ENCODE measurements around the gene EIF3A.
"Not testable (repeated sequence)": the region's sequence is repeated elsewhere in the genome, so short reads cannot be mapped to it uniquely, and the experiment has no call there.

Gene EIF3A, protein sequence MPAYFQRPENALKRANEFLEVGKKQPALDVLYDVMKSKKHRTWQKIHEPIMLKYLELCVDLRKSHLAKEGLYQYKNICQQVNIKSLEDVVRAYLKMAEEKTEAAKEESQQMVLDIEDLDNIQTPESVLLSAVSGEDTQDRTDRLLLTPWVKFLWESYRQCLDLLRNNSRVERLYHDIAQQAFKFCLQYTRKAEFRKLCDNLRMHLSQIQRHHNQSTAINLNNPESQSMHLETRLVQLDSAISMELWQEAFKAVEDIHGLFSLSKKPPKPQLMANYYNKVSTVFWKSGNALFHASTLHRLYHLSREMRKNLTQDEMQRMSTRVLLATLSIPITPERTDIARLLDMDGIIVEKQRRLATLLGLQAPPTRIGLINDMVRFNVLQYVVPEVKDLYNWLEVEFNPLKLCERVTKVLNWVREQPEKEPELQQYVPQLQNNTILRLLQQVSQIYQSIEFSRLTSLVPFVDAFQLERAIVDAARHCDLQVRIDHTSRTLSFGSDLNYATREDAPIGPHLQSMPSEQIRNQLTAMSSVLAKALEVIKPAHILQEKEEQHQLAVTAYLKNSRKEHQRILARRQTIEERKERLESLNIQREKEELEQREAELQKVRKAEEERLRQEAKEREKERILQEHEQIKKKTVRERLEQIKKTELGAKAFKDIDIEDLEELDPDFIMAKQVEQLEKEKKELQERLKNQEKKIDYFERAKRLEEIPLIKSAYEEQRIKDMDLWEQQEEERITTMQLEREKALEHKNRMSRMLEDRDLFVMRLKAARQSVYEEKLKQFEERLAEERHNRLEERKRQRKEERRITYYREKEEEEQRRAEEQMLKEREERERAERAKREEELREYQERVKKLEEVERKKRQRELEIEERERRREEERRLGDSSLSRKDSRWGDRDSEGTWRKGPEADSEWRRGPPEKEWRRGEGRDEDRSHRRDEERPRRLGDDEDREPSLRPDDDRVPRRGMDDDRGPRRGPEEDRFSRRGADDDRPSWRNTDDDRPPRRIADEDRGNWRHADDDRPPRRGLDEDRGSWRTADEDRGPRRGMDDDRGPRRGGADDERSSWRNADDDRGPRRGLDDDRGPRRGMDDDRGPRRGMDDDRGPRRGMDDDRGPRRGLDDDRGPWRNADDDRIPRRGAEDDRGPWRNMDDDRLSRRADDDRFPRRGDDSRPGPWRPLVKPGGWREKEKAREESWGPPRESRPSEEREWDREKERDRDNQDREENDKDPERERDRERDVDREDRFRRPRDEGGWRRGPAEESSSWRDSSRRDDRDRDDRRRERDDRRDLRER (N-terminal part only)

DNA sequence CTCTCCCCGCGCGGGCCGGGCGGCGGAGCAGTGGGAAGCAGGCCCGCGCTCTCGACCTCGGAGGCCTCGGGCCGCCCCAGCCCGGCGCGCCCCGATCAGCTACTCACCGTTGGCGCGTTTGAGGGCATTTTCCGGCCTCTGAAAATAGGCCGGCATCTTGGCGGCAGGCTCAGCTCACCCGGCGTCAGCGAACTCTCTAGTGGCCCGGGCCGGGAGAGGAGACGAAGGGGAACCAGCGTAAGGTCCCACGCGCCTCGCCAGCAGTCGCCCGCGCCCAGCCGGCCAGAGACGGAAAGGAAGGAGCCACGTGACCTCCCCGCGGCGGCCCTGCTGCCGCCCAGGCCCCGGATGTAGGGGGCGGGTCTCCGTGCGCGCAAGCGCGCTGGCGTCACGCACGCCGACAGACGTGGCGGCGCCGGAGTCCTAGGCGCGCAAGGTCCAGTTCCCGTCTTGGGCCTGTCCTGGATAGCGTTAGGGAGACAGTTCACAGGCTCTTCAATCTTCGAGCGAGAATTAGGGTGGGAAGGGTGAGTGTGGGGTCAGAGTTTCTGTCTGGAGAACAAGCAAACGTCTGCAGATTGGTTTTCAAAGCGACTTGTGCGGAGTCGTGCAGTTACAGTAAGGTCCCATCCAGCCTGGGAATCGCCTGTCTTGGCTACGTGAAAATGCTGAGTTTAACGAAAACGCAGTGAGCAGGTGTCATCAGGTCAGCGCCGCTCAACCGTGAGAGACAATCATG, at the start of gene EIF3A:
Gene EIF3A, minus strand, starts transcription at position 297 of the 739 bp plus-strand sequence. Its CDS starts 141 bp downstream, at position 156.
- peak; percentile 92 for DNase-seq

DNA sequence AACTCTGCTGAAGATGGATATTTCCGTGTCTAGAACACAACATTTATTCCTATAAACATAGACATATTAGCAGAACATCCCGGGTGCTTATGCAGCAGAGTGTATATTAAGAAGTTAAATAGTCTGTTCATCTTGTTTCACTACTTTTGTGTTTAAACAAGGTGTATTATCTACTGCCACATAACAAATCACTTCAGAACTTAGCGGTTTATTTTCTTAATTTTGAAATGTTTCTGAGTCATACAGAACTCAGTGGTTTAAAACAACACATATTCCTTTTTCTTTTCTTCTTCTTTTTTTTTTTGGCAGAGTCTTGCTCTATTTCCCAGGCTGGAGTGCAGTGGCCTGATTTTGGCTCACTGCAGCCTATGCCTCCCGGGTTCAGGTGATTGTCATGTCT, 49.1 kb upstream of the EIF3A start:
- no peak for DNase-seq

DNA sequence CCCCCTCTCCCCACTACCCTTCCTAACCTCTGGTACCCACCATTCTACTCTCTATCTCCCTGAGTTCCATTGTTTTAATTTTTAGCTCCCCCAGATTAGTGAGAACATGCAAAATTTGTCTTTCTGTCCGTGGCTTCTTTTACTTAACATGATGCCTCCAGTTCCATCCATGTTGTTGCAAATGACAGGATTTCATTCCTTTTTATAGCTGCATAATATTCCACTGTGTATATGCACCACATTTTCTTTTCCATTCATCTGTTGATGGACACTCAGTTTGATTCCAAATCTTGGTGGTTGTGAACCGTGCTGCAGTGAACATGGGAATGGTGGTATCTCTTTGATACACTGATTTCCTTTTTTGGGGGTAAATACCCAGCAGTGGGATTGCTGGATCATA, 45.3 kb upstream of the EIF3A start:
- no peak for DNase-seq

DNA sequence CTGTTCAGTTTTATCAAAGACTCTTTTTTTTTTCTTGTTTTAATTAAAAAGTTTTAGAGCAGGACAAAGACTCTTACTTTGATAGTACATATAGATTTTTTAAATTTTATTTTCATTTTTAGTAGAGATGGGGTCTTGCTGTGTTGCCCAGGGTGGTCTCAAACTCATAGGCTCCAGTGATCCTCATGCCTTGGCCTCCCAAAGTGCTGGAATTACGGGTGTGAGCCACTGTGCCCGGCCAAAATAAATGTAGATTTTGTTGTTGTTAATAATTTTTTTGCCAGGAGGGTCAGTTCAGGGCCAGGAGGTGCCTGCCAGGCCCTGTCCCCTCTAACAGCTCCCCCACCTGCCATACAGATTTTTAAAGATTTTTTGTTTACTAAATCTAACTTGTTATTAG, 40.3 kb upstream of the EIF3A start:
- no peak for DNase-seq

DNA sequence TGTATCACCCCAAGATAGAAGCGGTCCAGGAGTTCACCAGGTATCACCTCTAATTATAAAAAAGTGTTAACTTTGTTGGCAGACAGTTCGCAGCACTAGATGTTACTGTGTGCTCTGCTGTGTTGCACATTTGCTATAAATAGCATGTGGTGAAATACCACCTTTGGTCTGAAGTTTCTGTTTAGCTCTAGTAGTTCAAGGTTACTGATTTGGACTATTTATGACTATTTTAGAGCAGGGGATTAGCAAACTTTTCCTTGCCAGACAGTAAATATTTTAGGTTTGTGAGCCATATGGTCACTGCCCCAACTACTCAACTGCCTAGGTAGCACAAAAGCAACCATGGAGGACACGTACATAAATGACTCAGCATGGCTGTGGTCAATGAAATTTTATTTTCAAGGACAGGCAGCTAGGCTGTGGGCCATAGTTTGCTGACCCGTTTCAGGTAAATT, 39.8 kb upstream of the EIF3A start:
- peak; percentile 45 for DNase-seq

DNA sequence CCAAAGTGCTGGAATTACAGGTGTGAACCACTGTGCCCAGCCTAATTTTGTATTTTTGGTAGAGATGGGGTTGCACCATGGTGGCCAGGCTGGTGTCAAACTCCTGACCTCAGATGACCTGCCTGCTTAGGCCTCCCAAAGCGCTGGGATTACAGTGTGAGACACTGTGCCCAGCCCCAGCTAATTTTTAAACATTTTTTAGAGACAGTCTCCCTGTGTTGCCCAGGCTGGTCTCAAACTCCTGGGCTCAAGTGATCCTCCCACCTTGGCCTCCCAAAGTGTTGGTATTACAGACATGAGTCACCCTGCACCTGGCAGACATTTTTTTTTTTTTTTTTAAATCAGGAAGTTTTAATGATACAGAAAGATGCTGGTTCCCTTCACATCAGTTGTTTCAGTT, 38.8 kb upstream of the EIF3A start:
- DNase-seq, result no peak

DNA sequence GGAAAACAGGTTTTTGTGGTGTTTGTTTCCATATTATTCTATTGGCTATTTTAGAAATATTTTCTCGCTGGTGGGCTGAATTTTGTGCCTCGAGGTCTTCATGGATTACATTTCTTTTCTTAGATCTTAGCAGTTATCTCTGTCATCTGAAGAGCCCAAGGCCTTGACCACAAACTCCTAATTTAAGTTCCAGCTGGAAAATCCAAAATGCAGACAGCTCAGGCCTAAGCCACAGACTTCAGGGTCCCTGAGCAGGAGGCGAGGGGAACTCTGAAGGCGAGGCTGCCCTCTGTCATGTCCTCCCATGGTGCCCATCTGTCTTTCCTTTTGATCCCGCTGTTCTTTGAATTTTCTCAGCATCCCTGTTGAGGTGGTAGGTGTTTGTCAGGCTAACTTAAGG, 37.6 kb upstream of the EIF3A start:
- DNase-seq, result no peak

DNA sequence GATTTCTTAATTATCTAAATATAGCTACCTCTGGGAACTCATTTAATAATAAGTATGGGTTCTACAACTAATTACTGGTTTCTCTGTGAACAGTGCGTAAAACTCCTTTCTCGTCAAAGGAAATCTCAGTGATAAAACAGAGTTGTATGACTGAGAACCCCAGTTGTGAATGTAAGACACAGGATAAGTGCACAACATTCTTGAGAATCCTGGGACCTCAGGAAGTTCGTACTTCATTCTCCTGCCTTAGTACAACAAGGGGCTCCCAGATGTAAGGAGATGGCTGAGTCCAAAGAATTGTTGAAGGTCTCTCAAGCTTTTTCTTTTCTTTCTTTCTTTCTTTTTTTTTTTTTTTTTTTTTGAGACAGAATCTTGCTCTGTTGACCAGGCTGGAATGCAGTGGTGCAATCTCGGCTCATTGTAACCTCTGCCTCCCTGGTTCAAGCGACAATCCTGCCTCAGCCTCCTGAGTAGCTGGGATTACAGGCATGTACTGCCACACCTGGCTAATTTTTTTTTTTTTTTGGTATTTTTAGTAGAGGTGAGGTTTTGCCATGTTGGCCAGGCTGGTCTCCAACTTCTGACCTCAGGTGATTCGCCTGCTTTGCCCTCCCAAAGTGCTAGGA, 35.8 kb upstream of the EIF3A start:
- no peak for DNase-seq

DNA sequence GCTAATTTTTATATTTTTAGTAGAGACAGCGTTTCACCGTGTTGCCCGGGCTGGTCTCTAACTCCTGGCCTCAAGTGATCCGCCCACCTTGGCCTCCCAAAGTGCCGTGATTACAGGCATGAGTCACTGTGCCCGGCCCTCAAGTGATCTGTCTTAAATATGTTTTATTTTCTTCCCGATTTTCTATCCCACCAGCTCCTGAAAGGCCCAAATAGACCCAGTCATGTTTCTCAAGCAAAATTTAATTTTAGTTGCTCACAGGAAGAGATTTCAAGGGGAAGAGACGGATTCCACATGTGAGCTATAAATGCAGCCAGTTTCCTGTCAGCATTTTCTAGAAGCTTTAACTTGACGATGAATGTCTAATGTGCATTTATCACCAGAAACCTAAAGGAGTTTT, 35.3 kb upstream of the EIF3A start:
- DNase-seq, result no peak

DNA sequence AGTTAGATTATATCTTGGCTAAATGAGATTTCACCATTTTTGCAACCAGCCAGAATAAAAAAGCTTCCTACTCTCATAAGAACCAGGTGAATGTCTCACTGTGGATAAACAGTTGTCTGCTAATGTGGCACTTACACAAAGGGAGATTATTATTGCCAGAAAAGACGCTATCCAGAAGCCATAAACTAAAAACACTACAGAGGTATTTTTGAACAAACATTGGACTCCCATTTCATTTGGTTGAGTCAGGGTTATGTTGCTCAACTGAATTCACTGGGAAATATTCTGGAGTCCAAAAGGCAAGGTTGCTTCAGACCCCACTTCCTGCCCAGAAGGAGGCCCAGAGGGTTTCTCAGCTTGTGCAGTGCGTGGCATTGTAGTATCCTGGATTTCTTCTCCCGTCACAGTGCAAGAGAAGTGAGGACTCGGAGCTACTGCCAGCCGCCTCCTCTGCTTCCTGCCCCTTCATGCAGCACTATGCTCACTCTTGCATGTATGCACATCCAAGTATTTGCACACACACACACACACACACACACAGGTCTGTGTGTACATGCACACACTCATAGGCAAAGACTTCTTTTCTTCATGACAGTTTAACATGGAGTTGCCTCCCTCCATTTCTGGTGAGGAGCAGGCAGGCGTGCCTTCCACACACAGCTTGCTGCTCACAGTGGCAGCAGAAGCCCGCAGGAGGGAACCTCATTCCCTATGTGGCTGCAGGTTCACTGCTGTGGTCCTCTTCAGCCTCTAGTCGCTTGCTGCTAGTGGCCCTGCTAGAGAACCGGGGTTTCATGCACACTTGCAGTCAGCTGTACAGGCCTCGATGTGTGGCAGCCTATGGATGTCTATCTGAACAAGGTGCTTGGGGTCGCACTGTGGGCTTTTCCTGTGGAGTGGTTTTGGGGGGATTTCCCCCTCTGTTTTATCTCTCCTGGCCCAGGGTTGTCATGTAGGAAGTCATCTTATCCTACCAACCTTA, 33.4 kb upstream of the EIF3A start:
- no peak for DNase-seq

DNA sequence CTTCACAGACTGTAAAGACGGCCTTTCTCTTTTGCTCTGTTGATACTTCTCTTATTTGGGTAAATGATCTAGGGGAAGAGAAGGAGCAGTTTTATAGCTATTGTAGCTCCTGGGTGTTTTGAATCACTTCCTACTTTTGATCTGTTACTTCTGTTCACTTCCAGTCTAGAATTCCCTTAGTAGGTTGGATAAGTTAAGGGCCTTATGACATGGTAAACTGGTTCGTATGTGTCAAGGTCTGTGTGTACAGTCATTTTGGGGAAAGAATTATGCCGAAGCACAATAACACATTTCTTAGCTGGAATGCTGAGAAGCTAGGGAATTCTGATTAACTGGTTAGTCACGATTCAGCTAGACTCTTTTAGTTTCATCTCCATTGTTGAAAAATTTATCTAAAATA, 31.4 kb upstream of the EIF3A start:
- DNase-seq, result no peak

DNA sequence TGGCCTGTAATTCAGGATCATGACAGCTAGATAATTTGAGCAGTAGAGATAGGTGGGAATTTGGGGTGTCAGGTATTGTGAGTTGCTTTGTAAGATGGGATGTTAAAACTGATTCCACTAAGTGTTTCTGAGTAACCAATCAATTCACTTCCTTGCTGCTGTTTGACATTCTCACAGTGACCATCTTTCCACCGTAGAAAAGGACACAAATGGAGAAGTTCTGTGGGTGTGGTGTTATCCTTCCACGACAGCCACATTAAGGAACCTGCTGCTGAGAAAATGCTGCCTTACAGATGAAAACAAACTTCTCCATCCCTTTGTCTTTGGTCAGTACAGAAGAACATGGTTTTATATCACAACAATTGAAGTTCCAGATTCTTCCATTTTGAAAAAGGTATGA, 27.2 kb upstream of the EIF3A start:
- DNase-seq, result not testable (repeated sequence)

DNA sequence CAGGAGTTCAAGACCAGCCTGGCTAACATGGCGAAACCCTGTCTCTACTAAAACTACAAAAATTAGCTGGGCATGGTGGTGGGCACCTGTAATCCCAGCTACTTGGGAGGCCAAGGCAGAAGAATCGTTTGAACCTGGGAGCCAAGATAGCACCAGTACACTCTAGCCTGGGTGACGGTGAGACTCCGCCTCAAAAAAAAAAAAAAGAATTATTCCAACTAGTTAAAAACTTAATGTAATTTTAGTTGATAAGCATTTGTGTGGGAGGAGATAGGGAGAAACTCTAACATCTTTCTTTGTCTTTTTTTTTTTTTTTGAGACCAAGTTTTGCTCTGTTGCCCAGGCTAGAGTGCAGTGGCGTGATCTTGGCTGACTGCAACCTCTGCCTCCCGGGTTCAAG, 26.5 kb upstream of the EIF3A start:
- DNase-seq, result not testable (repeated sequence)

DNA sequence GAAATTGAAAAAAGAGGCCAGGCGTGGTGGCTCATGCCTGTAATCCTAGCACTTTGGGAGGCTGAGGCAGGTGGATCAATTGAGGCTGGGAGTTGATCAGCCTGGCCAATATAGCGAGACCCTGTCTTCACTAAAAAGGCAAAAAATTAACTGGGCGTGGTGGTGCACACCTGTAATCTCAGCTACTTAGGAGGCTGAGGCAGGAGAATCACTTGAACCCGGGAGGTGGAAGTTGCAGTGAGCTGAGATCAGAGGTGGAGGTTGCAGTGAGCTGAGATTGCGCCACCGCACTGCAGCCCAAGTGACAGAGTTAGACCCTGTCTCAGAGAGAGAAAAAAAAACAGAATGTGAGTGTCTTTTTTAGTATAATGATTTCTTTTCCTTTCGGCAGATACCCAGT, 25.3 kb upstream of the EIF3A start:
- not testable (repeated sequence) for DNase-seq

DNA sequence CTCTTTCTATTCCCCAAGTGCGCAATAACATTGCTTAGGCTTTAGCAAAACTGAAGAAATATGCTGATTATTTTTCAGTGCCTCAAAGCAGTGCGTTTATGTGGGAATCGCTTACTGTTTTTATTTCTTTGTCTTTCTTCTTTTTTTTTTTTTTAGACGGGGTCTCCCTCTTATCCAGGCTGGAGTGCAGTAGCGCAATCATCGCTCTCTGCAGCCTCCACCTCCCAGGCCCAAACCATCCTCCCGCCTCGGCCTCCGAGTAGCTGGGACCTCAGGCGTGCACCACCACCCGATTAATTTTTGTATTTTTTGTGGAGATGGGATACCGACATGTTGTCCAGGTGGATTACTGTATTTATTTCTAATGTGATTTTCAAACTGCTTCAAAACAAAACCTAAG, 24.5 kb upstream of the EIF3A start:
- no peak for DNase-seq

DNA sequence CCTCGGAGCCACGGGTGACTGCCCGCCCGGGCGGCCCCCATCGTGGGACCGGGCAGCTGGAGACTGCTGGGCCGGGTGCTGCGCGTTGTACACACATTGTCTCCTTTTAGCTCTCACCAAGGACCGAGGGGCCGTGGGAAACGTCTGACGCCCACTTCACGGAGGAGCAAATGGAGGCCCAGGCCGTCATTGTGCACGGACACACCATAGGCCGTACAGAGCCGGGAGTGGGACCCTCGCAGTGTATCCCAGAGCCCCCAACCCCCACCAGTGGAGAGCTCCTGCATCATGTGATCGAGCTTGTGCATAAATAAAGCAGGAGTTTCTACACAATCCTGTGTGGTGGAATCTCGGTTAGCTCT, 24.0 kb upstream of the EIF3A start:
- no peak for DNase-seq

DNA sequence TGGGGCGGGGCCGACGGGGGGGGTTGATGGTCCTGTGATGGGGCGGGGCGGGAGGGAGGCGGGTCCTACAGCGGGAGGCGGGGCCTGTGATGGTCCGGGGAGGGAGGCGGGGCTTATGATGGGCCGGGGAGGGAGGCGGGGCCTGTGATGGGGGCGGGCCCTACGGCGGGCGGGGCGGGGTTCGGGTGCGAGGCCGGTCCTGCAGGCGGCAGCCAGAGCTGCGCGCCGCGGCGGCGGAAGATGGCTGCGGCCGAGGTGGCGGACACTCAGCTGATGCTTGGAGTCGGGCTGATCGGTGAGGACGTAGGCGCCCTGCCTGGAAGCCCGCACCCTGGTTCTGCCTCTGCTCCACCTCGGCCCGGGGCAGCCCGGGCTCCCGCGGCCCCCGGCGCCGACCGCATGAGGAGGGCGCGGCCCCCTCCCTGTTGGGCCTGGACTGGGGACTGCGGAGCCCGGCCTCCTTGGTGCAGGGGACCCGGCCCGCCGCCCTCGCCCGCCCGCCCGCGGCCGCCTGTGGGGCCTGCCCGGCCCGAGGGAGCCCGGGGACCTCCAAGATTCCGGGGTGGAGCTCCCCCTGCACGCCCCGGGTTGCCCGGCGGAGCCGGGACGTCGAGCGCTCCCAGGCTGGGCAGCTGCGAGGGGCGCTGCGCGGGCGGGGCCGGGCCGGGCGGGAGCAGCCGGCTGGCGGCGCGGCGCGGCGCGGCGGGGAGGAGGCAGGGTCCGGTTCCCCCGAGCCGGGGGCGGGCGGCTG, 23.5 kb upstream of the EIF3A start, which contains the start of gene DENND10:
Gene DENND10, plus strand, starts transcription at position 211 of the 751 bp plus-strand sequence. Its CDS starts 30 bp downstream, at position 241.
- DNase-seq, result peak; percentile 81

DNA sequence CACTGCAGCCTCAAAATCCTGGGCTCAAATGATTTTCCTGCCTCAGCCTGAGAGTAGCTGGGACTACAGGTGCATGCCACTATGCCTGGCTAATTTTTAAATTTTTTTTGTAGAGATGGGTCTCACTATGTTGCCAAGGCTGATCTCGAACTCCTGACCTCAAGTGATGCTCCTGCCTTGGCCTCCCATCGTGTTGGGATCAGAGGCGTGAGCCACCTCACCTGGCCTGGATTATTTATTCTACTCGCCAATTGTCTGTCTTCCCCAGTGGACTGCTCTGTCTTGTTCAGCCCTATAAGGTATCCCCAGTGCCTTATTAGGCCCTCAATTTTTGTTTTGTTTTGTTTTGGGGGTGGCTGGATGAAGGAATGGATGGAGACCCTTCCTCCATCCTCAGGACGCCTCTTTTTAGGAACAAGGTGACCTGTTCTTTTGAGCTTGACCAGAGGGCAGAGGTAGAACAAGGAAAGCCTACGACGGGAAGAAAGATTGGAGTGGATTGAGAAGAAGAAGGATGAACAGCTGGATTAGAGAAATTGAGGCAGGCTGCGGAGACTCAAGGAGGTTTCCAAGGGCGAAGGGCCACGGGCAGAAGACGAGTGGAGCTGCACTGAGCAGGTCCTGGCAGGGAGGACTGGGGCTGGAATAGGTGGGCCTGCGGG, 22.8 kb upstream of the EIF3A start:
- no peak for DNase-seq
